Measurements from ENCODE around the gene ZYX.

DNA sequence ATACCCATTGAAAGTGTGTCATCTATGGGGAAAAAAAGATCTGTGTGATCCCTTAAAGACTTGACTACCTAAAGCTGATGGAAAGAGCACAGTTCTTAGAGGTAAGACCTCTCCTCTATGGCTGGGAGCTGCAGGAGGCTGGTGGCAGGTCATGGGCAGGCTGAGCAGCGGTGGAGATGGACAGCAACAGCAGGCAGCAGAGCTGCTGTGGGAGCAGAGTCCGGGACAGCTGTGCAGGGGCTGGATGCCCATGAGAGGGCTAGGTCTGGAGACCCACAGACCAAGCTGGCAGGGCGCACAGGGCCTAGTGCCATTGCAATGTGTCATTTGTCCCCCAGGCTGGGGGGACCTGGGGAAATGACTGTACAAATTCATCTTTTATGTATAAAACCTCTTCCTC is 40.9 kb downstream of the ZYX start:
- TF ChIP-seq CTCF (IDR thresholded peaks at IDR 0.05 in 2 of 3, conservative IDR thresholded peaks at IDR 0.05 in 1 of 3; ENCODE audit: insufficient read depth in 2 of 3, low read depth in 1 of 3, low read length in 3 of 3) (no peak), BMI1 (IDR thresholded peaks at IDR 0.05; ENCODE audit: low read length) (no peak), JUNB (CRISPR knock-in tag; conservative IDR thresholded peaks at IDR 0.05) (no peak), ZHX1 (conservative IDR thresholded peaks at IDR 0.05; ENCODE audit: low read length) (no peak), FOXP1 (CRISPR knock-in tag; IDR thresholded peaks at IDR 0.05) (no peak), STAT5A (IDR thresholded peaks at IDR 0.05; ENCODE audit: borderline replicate concordance, low read length) (no peak), IRF2 (CRISPR knock-in tag; IDR thresholded peaks at IDR 0.05) (no peak), EHMT2 (IDR thresholded peaks at IDR 0.05) (no peak)
- TF ChIP-seq, protein P1, sequence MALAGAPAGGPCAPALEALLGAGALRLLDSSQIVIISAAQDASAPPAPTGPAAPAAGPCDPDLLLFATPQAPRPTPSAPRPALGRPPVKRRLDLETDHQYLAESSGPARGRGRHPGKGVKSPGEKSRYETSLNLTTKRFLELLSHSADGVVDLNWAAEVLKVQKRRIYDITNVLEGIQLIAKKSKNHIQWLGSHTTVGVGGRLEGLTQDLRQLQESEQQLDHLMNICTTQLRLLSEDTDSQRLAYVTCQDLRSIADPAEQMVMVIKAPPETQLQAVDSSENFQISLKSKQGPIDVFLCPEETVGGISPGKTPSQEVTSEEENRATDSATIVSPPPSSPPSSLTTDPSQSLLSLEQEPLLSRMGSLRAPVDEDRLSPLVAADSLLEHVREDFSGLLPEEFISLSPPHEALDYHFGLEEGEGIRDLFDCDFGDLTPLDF (CRISPR knock-in tag; IDR thresholded peaks at IDR 0.05), result no peak
- TF ChIP-seq, protein P2, sequence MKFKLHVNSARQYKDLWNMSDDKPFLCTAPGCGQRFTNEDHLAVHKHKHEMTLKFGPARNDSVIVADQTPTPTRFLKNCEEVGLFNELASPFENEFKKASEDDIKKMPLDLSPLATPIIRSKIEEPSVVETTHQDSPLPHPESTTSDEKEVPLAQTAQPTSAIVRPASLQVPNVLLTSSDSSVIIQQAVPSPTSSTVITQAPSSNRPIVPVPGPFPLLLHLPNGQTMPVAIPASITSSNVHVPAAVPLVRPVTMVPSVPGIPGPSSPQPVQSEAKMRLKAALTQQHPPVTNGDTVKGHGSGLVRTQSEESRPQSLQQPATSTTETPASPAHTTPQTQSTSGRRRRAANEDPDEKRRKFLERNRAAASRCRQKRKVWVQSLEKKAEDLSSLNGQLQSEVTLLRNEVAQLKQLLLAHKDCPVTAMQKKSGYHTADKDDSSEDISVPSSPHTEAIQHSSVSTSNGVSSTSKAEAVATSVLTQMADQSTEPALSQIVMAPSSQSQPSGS (CRISPR knock-in tag; IDR thresholded peaks at IDR 0.05), result no peak
- TF ChIP-seq, protein P3, sequence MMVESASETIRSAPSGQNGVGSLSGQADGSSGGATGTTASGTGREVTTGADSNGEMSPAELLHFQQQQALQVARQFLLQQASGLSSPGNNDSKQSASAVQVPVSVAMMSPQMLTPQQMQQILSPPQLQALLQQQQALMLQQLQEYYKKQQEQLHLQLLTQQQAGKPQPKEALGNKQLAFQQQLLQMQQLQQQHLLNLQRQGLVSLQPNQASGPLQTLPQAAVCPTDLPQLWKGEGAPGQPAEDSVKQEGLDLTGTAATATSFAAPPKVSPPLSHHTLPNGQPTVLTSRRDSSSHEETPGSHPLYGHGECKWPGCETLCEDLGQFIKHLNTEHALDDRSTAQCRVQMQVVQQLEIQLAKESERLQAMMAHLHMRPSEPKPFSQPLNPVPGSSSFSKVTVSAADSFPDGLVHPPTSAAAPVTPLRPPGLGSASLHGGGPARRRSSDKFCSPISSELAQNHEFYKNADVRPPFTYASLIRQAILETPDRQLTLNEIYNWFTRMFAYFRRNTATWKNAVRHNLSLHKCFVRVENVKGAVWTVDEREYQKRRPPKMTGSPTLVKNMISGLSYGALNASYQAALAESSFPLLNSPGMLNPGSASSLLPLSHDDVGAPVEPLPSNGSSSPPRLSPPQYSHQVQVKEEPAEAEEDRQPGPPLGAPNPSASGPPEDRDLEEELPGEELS (CRISPR knock-in tag; IDR thresholded peaks at IDR 0.05; ENCODE audit: borderline replicate concordance), result no peak

Data from K562 (cell line).